SK-N-SH treated with all-trans-retinoic acid at 6 μM for 48 hours (cell line): Measurements from ENCODE around the gene PLEKHM3.

ENCODE experiments used
- ARNTL ChIP-seq: fragments of 450-650 bp; formaldehyde crosslinking; IDR thresholded peaks from 2 replicates; pipeline ENCODE4 v1.5.0; 2020; ENCODE audit warnings: low read depth, mild to moderate bottlenecking, moderate library complexity, borderline replicate concordance
- BACH2 ChIP-seq: fragments of 250-450 bp; sonication (Bioruptor Pico); IDR thresholded peaks from 2 replicates; pipeline ENCODE4 v1.9.0; 2021; ENCODE audit warnings: mild to moderate bottlenecking, borderline replicate concordance
- CSDC2 ChIP-seq: fragments of 250-450 bp; sonication (Bioruptor Pico); IDR thresholded peaks from 2 replicates; pipeline ENCODE4 v1.5.0; 2020; ENCODE audit warnings: mild to moderate bottlenecking, moderate library complexity
- ESRRG ChIP-seq: fragments of 250-450 bp; sonication (Bioruptor Pico); IDR thresholded peaks from 2 replicates; pipeline ENCODE4 v1.6.1; 2021; ENCODE audit warnings: mild to moderate bottlenecking
- RARB ChIP-seq: fragments of 250-450 bp; sonication (Bioruptor Pico); IDR thresholded peaks from 2 replicates; pipeline ENCODE4 v1.8.0; 2021; ENCODE audit warnings: mild to moderate bottlenecking, moderate library complexity
- SNAI2 ChIP-seq: fragments of 250-450 bp; sonication (Bioruptor Pico); IDR thresholded peaks from 2 replicates; pipeline ENCODE4 v1.5.0; 2020; ENCODE audit warnings: mild to moderate bottlenecking, moderate library complexity
- ZFP3 ChIP-seq: fragments of 250-450 bp; sonication (Bioruptor Pico); IDR thresholded peaks from 2 replicates; pipeline ENCODE4 v1.5.0; 2020; ENCODE audit warnings: mild to moderate bottlenecking, moderate library complexity
- ZFP30 ChIP-seq: fragments of 450-650 bp; formaldehyde crosslinking; IDR thresholded peaks from 2 replicates; pipeline ENCODE4 v1.5.0; 2022; ENCODE audit warnings: mild to moderate bottlenecking, moderate library complexity
- ZNF70 ChIP-seq: fragments of 450-650 bp; formaldehyde crosslinking; IDR thresholded peaks from 2 replicates; pipeline ENCODE4 v1.5.0; 2020; ENCODE audit warnings: mild to moderate bottlenecking, moderate library complexity
- ZNF8 ChIP-seq: fragments of 450-650 bp; formaldehyde crosslinking; IDR thresholded peaks from 2 replicates; pipeline ENCODE4 v1.5.0; 2020; ENCODE audit warnings: mild to moderate bottlenecking, moderate library complexity
- TF ChIP-seq, protein P1 (sequence below): fragments of 250-450 bp; sonication (Bioruptor Pico); IDR thresholded peaks from 2 replicates; pipeline ENCODE4 v1.8.0; 2020; ENCODE audit warnings: mild to moderate bottlenecking, moderate library complexity, borderline replicate concordance
- TF ChIP-seq, protein P2 (sequence below): fragments of 250-450 bp; sonication (Bioruptor Pico); IDR thresholded peaks from 2 replicates; pipeline ENCODE4 v1.5.1; 2020; ENCODE audit warnings: low read depth, mild to moderate bottlenecking, moderate library complexity
- TF ChIP-seq, protein P3 (sequence below): fragments of 250-450 bp; sonication (Bioruptor Pico); IDR thresholded peaks from 2 replicates; pipeline ENCODE4 v1.5.1; 2021; ENCODE audit warnings: mild to moderate bottlenecking, moderate library complexity

DNA sequence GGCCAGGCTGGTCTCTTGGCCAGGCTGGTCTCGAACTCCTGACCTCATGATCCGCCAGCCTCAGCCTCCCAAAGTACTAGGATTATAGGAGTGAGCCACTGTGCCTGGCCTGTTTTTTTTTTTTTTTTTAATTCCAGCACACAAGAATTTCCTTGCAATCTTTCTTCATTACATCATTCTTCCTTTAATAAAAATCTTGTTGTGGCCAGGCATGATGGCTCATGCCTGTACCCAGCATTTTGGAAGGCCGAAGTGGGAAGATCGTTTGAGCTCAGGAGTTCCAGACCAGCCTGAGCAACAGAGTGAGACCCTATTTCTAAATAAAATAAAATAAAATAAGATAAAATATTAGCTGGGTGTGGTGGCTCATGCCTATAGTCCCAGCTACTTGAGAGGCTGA is 21.4 kb upstream of the PLEKHM3 start:
- TF ChIP-seq, protein P1, sequence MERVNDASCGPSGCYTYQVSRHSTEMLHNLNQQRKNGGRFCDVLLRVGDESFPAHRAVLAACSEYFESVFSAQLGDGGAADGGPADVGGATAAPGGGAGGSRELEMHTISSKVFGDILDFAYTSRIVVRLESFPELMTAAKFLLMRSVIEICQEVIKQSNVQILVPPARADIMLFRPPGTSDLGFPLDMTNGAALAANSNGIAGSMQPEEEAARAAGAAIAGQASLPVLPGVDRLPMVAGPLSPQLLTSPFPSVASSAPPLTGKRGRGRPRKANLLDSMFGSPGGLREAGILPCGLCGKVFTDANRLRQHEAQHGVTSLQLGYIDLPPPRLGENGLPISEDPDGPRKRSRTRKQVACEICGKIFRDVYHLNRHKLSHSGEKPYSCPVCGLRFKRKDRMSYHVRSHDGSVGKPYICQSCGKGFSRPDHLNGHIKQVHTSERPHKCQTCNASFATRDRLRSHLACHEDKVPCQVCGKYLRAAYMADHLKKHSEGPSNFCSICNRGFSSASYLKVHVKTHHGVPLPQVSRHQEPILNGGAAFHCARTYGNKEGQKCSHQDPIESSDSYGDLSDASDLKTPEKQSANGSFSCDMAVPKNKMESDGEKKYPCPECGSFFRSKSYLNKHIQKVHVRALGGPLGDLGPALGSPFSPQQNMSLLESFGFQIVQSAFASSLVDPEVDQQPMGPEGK (CRISPR knock-in tag): no peak
- TF ChIP-seq ESRRG (CRISPR knock-in tag) (no peak), SNAI2 (CRISPR knock-in tag) (no peak), ZNF8 (CRISPR knock-in tag) (no peak), ZFP30 (CRISPR knock-in tag) (no peak), ARNTL (CRISPR knock-in tag) (no peak), RARB (CRISPR knock-in tag) (no peak), ZNF70 (CRISPR knock-in tag) (no peak), CSDC2 (no peak), BACH2 (no peak), ZFP3 (no peak)
- TF ChIP-seq, protein P2, sequence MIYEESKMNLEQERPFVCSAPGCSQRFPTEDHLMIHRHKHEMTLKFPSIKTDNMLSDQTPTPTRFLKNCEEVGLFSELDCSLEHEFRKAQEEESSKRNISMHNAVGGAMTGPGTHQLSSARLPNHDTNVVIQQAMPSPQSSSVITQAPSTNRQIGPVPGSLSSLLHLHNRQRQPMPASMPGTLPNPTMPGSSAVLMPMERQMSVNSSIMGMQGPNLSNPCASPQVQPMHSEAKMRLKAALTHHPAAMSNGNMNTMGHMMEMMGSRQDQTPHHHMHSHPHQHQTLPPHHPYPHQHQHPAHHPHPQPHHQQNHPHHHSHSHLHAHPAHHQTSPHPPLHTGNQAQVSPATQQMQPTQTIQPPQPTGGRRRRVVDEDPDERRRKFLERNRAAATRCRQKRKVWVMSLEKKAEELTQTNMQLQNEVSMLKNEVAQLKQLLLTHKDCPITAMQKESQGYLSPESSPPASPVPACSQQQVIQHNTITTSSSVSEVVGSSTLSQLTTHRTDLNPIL (CRISPR knock-in tag): no peak
- TF ChIP-seq, protein P3, sequence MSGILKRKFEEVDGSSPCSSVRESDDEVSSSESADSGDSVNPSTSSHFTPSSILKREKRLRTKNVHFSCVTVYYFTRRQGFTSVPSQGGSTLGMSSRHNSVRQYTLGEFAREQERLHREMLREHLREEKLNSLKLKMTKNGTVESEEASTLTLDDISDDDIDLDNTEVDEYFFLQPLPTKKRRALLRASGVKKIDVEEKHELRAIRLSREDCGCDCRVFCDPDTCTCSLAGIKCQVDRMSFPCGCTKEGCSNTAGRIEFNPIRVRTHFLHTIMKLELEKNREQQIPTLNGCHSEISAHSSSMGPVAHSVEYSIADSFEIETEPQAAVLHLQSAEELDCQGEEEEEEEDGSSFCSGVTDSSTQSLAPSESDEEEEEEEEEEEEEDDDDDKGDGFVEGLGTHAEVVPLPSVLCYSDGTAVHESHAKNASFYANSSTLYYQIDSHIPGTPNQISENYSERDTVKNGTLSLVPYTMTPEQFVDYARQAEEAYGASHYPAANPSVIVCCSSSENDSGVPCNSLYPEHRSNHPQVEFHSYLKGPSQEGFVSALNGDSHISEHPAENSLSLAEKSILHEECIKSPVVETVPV (CRISPR knock-in tag): no peak
